ENCODE measurements around the gene MAP2K5.

GRCh38 chr15:67755264-67755663 is 212.8 kb downstream of the MAP2K5 start:
- TF ChIP-seq, protein P1, sequence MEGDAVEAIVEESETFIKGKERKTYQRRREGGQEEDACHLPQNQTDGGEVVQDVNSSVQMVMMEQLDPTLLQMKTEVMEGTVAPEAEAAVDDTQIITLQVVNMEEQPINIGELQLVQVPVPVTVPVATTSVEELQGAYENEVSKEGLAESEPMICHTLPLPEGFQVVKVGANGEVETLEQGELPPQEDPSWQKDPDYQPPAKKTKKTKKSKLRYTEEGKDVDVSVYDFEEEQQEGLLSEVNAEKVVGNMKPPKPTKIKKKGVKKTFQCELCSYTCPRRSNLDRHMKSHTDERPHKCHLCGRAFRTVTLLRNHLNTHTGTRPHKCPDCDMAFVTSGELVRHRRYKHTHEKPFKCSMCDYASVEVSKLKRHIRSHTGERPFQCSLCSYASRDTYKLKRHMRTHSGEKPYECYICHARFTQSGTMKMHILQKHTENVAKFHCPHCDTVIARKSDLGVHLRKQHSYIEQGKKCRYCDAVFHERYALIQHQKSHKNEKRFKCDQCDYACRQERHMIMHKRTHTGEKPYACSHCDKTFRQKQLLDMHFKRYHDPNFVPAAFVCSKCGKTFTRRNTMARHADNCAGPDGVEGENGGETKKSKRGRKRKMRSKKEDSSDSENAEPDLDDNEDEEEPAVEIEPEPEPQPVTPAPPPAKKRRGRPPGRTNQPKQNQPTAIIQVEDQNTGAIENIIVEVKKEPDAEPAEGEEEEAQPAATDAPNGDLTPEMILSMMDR (IDR thresholded peaks at IDR 0.05), result no peak
- no peak for TF ChIP-seq USF1 (CRISPR knock-in tag; IDR thresholded peaks at IDR 0.05)

Measured in WTC11 (cell line).